ENCODE data around the gene FAM234B.

DNA sequence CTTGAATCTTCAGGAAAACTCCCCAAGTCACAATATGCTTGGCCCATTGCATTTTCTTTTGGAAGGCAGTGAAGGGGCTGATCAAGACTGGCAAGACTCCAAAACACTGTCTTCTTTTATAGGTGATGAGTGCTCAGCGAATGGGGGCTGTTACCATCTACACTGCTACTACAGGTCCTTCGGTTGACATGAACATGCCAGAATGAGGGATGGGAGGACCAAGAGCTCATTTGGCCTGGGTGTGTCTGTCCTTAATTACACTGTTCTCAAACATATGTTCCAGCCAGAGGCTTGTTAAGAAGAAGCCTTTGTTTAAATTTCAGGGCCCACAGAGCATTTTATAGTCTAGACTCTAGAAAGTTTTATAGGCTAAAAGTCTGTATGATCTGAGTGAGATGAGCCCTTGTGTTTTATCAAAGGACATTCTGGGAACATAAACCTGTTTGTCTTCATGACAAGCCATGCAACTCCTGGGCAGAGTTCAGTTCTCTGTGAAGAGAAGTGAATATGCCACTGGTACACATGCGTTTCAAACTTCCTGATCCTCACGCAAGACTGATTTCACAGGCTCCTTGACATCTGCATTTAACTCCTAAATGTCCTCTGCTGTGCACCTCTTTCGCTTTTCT, 4.7 kb upstream of the FAM234B start:
- TF ChIP-seq, protein P1, sequence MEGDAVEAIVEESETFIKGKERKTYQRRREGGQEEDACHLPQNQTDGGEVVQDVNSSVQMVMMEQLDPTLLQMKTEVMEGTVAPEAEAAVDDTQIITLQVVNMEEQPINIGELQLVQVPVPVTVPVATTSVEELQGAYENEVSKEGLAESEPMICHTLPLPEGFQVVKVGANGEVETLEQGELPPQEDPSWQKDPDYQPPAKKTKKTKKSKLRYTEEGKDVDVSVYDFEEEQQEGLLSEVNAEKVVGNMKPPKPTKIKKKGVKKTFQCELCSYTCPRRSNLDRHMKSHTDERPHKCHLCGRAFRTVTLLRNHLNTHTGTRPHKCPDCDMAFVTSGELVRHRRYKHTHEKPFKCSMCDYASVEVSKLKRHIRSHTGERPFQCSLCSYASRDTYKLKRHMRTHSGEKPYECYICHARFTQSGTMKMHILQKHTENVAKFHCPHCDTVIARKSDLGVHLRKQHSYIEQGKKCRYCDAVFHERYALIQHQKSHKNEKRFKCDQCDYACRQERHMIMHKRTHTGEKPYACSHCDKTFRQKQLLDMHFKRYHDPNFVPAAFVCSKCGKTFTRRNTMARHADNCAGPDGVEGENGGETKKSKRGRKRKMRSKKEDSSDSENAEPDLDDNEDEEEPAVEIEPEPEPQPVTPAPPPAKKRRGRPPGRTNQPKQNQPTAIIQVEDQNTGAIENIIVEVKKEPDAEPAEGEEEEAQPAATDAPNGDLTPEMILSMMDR (IDR thresholded peaks at IDR 0.05): no peak
- TF ChIP-seq ETV6 (CRISPR knock-in tag; IDR thresholded peaks at IDR 0.05) (no peak), NR3C1 (CRISPR knock-in tag; conservative IDR thresholded peaks at IDR 0.05; ENCODE audit: low read depth) (no peak), SMAD3 (CRISPR knock-in tag; IDR thresholded peaks at IDR 0.05; ENCODE audit: borderline replicate concordance) (no peak), FOXK1 (CRISPR knock-in tag; IDR thresholded peaks at IDR 0.05) (no peak), JUN (CRISPR knock-in tag; IDR thresholded peaks at IDR 0.05) (no peak), NFE2L1 (CRISPR knock-in tag; IDR thresholded peaks at IDR 0.05) (no peak)
- TF ChIP-seq, protein P2, sequence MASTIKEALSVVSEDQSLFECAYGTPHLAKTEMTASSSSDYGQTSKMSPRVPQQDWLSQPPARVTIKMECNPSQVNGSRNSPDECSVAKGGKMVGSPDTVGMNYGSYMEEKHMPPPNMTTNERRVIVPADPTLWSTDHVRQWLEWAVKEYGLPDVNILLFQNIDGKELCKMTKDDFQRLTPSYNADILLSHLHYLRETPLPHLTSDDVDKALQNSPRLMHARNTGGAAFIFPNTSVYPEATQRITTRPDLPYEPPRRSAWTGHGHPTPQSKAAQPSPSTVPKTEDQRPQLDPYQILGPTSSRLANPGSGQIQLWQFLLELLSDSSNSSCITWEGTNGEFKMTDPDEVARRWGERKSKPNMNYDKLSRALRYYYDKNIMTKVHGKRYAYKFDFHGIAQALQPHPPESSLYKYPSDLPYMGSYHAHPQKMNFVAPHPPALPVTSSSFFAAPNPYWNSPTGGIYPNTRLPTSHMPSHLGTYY (CRISPR knock-in tag; IDR thresholded peaks at IDR 0.05): no peak
- TF ChIP-seq, protein P3, sequence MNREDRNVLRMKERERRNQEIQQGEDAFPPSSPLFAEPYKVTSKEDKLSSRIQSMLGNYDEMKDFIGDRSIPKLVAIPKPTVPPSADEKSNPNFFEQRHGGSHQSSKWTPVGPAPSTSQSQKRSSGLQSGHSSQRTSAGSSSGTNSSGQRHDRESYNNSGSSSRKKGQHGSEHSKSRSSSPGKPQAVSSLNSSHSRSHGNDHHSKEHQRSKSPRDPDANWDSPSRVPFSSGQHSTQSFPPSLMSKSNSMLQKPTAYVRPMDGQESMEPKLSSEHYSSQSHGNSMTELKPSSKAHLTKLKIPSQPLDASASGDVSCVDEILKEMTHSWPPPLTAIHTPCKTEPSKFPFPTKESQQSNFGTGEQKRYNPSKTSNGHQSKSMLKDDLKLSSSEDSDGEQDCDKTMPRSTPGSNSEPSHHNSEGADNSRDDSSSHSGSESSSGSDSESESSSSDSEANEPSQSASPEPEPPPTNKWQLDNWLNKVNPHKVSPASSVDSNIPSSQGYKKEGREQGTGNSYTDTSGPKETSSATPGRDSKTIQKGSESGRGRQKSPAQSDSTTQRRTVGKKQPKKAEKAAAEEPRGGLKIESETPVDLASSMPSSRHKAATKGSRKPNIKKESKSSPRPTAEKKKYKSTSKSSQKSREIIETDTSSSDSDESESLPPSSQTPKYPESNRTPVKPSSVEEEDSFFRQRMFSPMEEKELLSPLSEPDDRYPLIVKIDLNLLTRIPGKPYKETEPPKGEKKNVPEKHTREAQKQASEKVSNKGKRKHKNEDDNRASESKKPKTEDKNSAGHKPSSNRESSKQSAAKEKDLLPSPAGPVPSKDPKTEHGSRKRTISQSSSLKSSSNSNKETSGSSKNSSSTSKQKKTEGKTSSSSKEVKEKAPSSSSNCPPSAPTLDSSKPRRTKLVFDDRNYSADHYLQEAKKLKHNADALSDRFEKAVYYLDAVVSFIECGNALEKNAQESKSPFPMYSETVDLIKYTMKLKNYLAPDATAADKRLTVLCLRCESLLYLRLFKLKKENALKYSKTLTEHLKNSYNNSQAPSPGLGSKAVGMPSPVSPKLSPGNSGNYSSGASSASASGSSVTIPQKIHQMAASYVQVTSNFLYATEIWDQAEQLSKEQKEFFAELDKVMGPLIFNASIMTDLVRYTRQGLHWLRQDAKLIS (CRISPR knock-in tag; IDR thresholded peaks at IDR 0.05; ENCODE audit: borderline replicate concordance): no peak
- TF ChIP-seq, protein P4, sequence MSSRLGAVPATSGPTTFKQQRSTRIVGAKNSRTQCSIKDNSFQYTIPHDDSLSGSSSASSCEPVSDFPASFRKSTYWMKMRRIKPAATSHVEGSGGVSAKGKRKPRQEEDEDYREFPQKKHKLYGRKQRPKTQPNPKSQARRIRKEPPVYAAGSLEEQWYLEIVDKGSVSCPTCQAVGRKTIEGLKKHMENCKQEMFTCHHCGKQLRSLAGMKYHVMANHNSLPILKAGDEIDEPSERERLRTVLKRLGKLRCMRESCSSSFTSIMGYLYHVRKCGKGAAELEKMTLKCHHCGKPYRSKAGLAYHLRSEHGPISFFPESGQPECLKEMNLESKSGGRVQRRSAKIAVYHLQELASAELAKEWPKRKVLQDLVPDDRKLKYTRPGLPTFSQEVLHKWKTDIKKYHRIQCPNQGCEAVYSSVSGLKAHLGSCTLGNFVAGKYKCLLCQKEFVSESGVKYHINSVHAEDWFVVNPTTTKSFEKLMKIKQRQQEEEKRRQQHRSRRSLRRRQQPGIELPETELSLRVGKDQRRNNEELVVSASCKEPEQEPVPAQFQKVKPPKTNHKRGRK (CRISPR knock-in tag; IDR thresholded peaks at IDR 0.05; ENCODE audit: borderline replicate concordance): no peak

Measured in WTC11 (cell line).